ENCODE measurements around the gene NRF1. TPM values are rescaled to one million over a fixed set of nuclear protein-coding genes. Genes with fewer than 3 reads are reported as not detected.
A peak's percentile ranks its signal among the peaks of the same experiment; 100 is the strongest.

Gene NRF1
- total RNA-seq, 1 experiment from 2014 or later, result 25.9 TPM

DNA sequence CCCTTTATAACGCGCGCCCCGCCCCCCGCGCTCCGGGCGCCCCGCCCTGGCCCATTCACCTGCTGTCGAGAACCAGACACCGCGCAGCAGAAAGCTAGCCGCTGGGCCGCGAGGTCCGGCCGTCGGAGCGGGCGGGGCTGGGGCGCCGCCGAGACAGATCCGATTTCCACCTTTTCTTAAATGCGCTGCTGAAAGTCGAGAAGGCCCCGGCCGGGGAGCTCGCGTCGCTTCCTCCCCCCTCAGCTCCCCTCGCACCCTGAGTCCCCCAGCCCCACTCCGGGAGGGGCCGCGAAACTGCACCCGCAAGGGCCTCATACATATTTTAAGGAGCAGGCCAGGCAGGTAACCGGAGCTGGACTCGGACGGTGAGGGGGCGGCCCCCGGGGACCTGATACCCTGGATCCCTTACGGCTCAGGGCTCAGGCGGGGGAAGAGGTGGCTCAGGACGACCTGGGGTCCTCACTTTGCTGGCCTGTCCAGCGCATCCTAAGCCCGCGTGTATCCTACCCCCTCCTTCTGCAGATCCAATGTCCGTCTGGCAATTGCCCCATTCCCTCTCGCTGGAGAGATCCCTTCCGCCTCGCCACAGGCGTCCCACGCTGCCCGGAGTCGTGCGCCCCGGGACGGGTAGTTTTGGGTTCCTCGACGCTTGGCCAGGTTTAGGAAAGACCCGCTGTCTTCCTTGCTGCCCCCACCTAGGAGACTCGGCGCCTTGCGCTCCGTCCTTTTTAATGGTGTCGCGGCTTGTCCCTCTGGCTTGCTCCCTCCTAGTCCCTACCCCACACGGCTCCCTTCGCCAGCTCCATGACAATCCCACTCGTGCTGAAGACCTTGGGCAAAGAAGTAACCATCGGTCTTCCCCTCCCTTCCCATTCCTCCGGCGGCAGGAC, 170.7 kb downstream of the NRF1 start:
- peak overlapping the region; percentile 9; the same call in 1 of the 2 replicates for H3K27ac ChIP-seq (ENCODE audit: low read depth, low read length)
- peak overlapping the region; percentile 76 for H3K9ac ChIP-seq (ENCODE audit: low read length)
- TF ChIP-seq RAD21 (IDR thresholded peaks at IDR 0.05; ENCODE audit: low read depth), result no peak
- TF ChIP-seq SP1 (IDR thresholded peaks at IDR 0.05; ENCODE audit: low read depth), result no peak
- no peak for TF ChIP-seq EZH2 (IDR thresholded peaks at IDR 0.05)
- TF ChIP-seq, protein P1, sequence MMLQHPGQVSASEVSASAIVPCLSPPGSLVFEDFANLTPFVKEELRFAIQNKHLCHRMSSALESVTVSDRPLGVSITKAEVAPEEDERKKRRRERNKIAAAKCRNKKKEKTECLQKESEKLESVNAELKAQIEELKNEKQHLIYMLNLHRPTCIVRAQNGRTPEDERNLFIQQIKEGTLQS (IDR thresholded peaks at IDR 0.05), result no peak
- no peak for TF ChIP-seq ZNF274 (IDR thresholded peaks at IDR 0.05; ENCODE audit: low read depth, low read length)
- TF ChIP-seq JUND (IDR thresholded peaks at IDR 0.05), result no peak
- no peak for TF ChIP-seq POLR2A (IDR thresholded peaks at IDR 0.05; ENCODE audit: borderline replicate concordance, extremely low read depth, insufficient read depth, insufficient read length)
- TF ChIP-seq YY1 (IDR thresholded peaks at IDR 0.05; ENCODE audit: extremely low read depth, insufficient replicate concordance, low read depth, low read length), result no peak
- no peak for TF ChIP-seq SIN3A (IDR thresholded peaks at IDR 0.05; ENCODE audit: low read depth)
- TF ChIP-seq FOSL1 (IDR thresholded peaks at IDR 0.05; ENCODE audit: low read depth), result no peak
- TF ChIP-seq, protein P2, sequence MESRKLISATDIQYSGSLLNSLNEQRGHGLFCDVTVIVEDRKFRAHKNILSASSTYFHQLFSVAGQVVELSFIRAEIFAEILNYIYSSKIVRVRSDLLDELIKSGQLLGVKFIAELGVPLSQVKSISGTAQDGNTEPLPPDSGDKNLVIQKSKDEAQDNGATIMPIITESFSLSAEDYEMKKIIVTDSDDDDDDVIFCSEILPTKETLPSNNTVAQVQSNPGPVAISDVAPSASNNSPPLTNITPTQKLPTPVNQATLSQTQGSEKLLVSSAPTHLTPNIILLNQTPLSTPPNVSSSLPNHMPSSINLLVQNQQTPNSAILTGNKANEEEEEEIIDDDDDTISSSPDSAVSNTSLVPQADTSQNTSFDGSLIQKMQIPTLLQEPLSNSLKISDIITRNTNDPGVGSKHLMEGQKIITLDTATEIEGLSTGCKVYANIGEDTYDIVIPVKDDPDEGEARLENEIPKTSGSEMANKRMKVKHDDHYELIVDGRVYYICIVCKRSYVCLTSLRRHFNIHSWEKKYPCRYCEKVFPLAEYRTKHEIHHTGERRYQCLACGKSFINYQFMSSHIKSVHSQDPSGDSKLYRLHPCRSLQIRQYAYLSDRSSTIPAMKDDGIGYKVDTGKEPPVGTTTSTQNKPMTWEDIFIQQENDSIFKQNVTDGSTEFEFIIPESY (IDR thresholded peaks at IDR 0.05; ENCODE audit: extremely low read depth, insufficient replicate concordance, low read length), result no peak
- TF ChIP-seq TCF7L2 (IDR thresholded peaks at IDR 0.05; ENCODE audit: borderline replicate concordance, extremely low read depth, insufficient read depth, insufficient read length), result no peak
- TF ChIP-seq, protein P3, sequence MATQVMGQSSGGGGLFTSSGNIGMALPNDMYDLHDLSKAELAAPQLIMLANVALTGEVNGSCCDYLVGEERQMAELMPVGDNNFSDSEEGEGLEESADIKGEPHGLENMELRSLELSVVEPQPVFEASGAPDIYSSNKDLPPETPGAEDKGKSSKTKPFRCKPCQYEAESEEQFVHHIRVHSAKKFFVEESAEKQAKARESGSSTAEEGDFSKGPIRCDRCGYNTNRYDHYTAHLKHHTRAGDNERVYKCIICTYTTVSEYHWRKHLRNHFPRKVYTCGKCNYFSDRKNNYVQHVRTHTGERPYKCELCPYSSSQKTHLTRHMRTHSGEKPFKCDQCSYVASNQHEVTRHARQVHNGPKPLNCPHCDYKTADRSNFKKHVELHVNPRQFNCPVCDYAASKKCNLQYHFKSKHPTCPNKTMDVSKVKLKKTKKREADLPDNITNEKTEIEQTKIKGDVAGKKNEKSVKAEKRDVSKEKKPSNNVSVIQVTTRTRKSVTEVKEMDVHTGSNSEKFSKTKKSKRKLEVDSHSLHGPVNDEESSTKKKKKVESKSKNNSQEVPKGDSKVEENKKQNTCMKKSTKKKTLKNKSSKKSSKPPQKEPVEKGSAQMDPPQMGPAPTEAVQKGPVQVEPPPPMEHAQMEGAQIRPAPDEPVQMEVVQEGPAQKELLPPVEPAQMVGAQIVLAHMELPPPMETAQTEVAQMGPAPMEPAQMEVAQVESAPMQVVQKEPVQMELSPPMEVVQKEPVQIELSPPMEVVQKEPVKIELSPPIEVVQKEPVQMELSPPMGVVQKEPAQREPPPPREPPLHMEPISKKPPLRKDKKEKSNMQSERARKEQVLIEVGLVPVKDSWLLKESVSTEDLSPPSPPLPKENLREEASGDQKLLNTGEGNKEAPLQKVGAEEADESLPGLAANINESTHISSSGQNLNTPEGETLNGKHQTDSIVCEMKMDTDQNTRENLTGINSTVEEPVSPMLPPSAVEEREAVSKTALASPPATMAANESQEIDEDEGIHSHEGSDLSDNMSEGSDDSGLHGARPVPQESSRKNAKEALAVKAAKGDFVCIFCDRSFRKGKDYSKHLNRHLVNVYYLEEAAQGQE (IDR thresholded peaks at IDR 0.05; ENCODE audit: low read depth), result no peak
- TF ChIP-seq ZFX (IDR thresholded peaks at IDR 0.05), result no peak
- TF ChIP-seq CEBPB (IDR thresholded peaks at IDR 0.05; ENCODE audit: low read depth), result no peak
- TF ChIP-seq SRF (IDR thresholded peaks at IDR 0.05; ENCODE audit: low read depth), result no peak
- ChIA-PET CTCF (no interaction called here), RAD21 (ENCODE audit: low non-redundant PET in 1 of 2, low total read pairs in 2 of 2, uncharacterized antibody in 2 of 2, unreplicated experiment in 2 of 2) (no interaction called here), POLR2A (interaction anchor here (1.0 kb wide), 1 partner anchor 43 kb away, joined by 4 read pairs; no protein-coding TSS in a partner anchor)
- peak overlapping the region; percentile 84 to 87 for H3K4me3 ChIP-seq (replicated peaks in 1 of 2; ENCODE audit: low read depth in 1 of 2, low read length in 2 of 2)
- H3K9me3 ChIP-seq (ENCODE audit: control insufficient read depth in 1 of 2, insufficient read depth in 1 of 2, low read depth in 1 of 2, low read length in 2 of 2), result no peaks in the 10 kb centered on the region
- no peaks in the 10 kb centered on the region for H4K20me1 ChIP-seq (ENCODE audit: insufficient read depth)
- H3K36me3 ChIP-seq (ENCODE audit: control insufficient read depth in 1 of 2, insufficient read depth in 2 of 2, low read length in 2 of 2), result no peaks in the 10 kb centered on the region
- H2AFZ ChIP-seq (ENCODE audit: low read depth, low read length, poor library complexity, severe bottlenecking), result no peak overlapping the region
- DNase-seq (ENCODE audit: low read depth, low spot score) (no peak), ATAC-seq (peak; percentile 16)
- peak overlapping the region; percentile 82 for H3K4me2 ChIP-seq (ENCODE audit: low read length)
- peaks cover 20 to 29% of the 10 kb centered on the region in 2 experiments for H3K4me1 ChIP-seq (ENCODE audit: control insufficient read depth in 1 of 2, insufficient read depth in 2 of 2, low read length in 2 of 2)
- no peaks in the 10 kb centered on the region for H3K27me3 ChIP-seq (ENCODE audit: insufficient read depth, low read length)
- H3K9me2 ChIP-seq (ENCODE audit: insufficient read depth), result no peaks in the 10 kb centered on the region
- H3K79me2 ChIP-seq (ENCODE audit: insufficient read depth, low read length), result peaks cover 22% of the 10 kb centered on the region
- BruUV-seq (replicated peaks), result no TSS peak
- intact Hi-C loops (cut with micrococcal nuclease), result loop anchor here (2.0 kb wide), 1 partner anchor 43 kb away; no protein-coding TSS in a partner anchor
